GM12891 (cell line): ENCODE data around the gene MEIKIN.

Experiments
- DNase-seq: peaks from one replicate; pipeline ENCODE4 v3.0.0; 2011; ENCODE audit warnings: low spot score; ENCODE audit not compliant: insufficient read length
- FAIRE-seq: peaks from 2 replicates; lab custom pipeline; 2011; peaks lifted over from hg19 to GRCh38; lab: Jason Lieb, UNC
- PAX5 ChIP-seq: IDR thresholded peaks from 2 replicates; pipeline ENCODE4 v1.6.1; 2011; ENCODE audit warnings: low read length, moderate library complexity, mild to moderate bottlenecking; ENCODE audit not compliant: insufficient read depth, severe bottlenecking
- POLR2A ChIP-seq: IDR thresholded peaks from 2 replicates; pipeline ENCODE4 v1.6.1; 2011; ENCODE audit warnings: low read depth, low read length, control low read depth
- POLR2AphosphoS5 ChIP-seq: IDR thresholded peaks from 2 replicates; pipeline ENCODE4 v1.6.1; 2011; ENCODE audit warnings: low read depth, low read length, control low read depth
- POU2F2 ChIP-seq: IDR thresholded peaks from 2 replicates; pipeline ENCODE4 v1.6.1; 2011; ENCODE audit warnings: low read depth, mild to moderate bottlenecking, control low read depth, low read length, moderate library complexity
- SPI1 ChIP-seq: IDR thresholded peaks from 2 replicates; pipeline ENCODE4 v1.6.1; 2011; ENCODE audit warnings: low read depth, low read length, control low read depth
- TAF1 ChIP-seq: IDR thresholded peaks from 2 replicates; pipeline ENCODE4 v1.6.1; 2011; ENCODE audit warnings: low read depth, low read length, control low read depth

The MEIKIN gene

GRCh38 chr5:131986161-131986912, 40.9 kb upstream of the MEIKIN start:
- DNase-seq (no peak), FAIRE-seq (no peak)
- TF ChIP-seq POLR2A (no peak), TAF1 (no peak), SPI1 (no peak), POU2F2 (no peak), POLR2AphosphoS5 (no peak), PAX5 (no peak)

GRCh38 chr5:131984956-131985665, 39.6 kb upstream of the MEIKIN start:
- no peak for FAIRE-seq
- DNase-seq: no peak
- no peak for TF ChIP-seq POLR2AphosphoS5
- TF ChIP-seq POLR2A: no peak
- no peak for TF ChIP-seq POU2F2
- TF ChIP-seq TAF1: no peak
- TF ChIP-seq PAX5: no peak
- no peak for TF ChIP-seq SPI1

- no peak for FAIRE-seq
- TF ChIP-seq POLR2A (no peak), TAF1 (no peak), POU2F2 (no peak), PAX5 (no peak), SPI1 (no peak), POLR2AphosphoS5 (no peak)
- DNase-seq: no peak
Observed at GRCh38 chr5:131983244-131983771, 37.8 kb upstream of the MEIKIN start.

GRCh38 chr5:131981516-131981915, 36.1 kb upstream of the MEIKIN start:
- DNase-seq (no peak), FAIRE-seq (no peak)
- TF ChIP-seq TAF1 (no peak), POLR2A (no peak), POU2F2 (no peak), PAX5 (no peak), POLR2AphosphoS5 (no peak), SPI1 (no peak)

- DNase-seq: no peak
- TF ChIP-seq POU2F2: no peak
- TF ChIP-seq TAF1: no peak
- no peak for TF ChIP-seq PAX5
- FAIRE-seq: no peak
Observed at GRCh38 chr5:131980696-131981095, 35.2 kb upstream of the MEIKIN start.

- no peak for TF ChIP-seq POLR2A
- no peak for TF ChIP-seq TAF1
- no peak for TF ChIP-seq POLR2AphosphoS5
- TF ChIP-seq PAX5: no peak
- no peak for TF ChIP-seq POU2F2
- no peak for TF ChIP-seq SPI1
- no peak for FAIRE-seq
Observed at GRCh38 chr5:131979816-131980215, 34.4 kb upstream of the MEIKIN start.

GRCh38 chr5:131977212-131977604, 31.7 kb upstream of the MEIKIN start:
- TF ChIP-seq POU2F2: no peak
- no peak for TF ChIP-seq SPI1
- no peak for TF ChIP-seq POLR2A
- no peak for TF ChIP-seq TAF1
- DNase-seq (no peak), FAIRE-seq (no peak)

More at GRCh38 chr5:131979816-131980215, 34.4 kb upstream of the MEIKIN start:
- DNase-seq: no peak

- FAIRE-seq: no peak
- no peak for TF ChIP-seq TAF1
- TF ChIP-seq PAX5: no peak
- TF ChIP-seq POLR2A: no peak
- TF ChIP-seq POLR2AphosphoS5: no peak
- no peak for TF ChIP-seq POU2F2
- TF ChIP-seq SPI1: no peak
- no peak for DNase-seq
Observed at GRCh38 chr5:131976414-131977211, 31.1 kb upstream of the MEIKIN start.
